Pancreas (tissue), 10 donors: ENCODE results near the gene CGGBP1. TPM values are rescaled to one million over a fixed set of nuclear protein-coding genes. Genes with fewer than 3 reads are reported as not detected.
"Not testable (repeated sequence)": the region's sequence is repeated elsewhere in the genome, so short reads cannot be mapped to it uniquely, and the experiment has no call there.

ENCODE experiments used
- ATAC-seq, 4 donors: fragments of 200-7000 bp; cut with Tn5 transposase; one replicate each; pipeline versions ENCODE4 v1.8.0 to v1.9.1; 2020; ENCODE audit warnings: mild to moderate bottlenecking in 4 of 4, moderate library complexity in 4 of 4
- DNase-seq, 6 donors: peaks; one replicate each; pipeline ENCODE4 v3.0.0-alpha.2; 2020
- FAIRE-seq: peaks from 2 replicates; lab custom pipeline; 2012; peaks lifted over from hg19 to GRCh38; lab: Jason Lieb, UNC
- H3K27ac ChIP-seq, 4 donors: fragments of 200-600 bp; sonication (generic); 1 replicate in 3 of 4; 2 replicates in 1 of 4; pipeline versions ENCODE4 v1.5.0 to v1.8.0; 2020
- H3K27me3 ChIP-seq, 4 donors: fragments of 200-600 bp; one replicate each; pipeline ENCODE4 v1.8.0; 2021
- H3K36me3 ChIP-seq, 3 donors: fragments of 200-600 bp; sonication (generic) in 1 of 3; one replicate each; pipeline versions ENCODE4 v1.5.0 to v1.8.0; 2020 to 2021
- H3K4me1 ChIP-seq, 3 donors: fragments of 200-600 bp; one replicate each; pipeline ENCODE4 v1.8.0; 2021
- H3K4me3 ChIP-seq, 4 donors: fragments of 200-600 bp; sonication (generic) in 2 of 4; one replicate each; pipeline versions ENCODE4 v1.5.0 to v1.8.0; 2020 to 2021
- H3K9me3 ChIP-seq, 4 donors: fragments of 200-600 bp; one replicate each; pipeline ENCODE4 v1.8.0; 2021
- WGBS, 2 donors: extraction: QIAGEN DNeasy Blood & Tissue Kit; methylation state at CpG; one replicate each; pipeline ENCODE4 v1.1.7; 2013; 5-methylcytosine and 5-hydroxymethylcytosine counted together
- intact Hi-C, 3 donors: fragments of 100-400 bp; cut with DNase I; formaldehyde crosslinking; loops; one replicate each; pipeline versions ENCODE4 v1.11.1 to v1.14.2; 2022
- polyA plus RNA-seq, 2 donors: library from polyadenylated mRNA; stranded (reverse); fragments of 200-250 nt; gene quantifications; one replicate each; pipeline ENCODE4 v1.2.3, GENCODE V29; 2013
- total RNA-seq, 6 donors: library from RNA; stranded (reverse); fragmentation: NEBNext Ultra II Directional in 4 of 6; extraction: Animal tissue kit (Norgen Biotek cat#: 25700) in 4 of 6; gene quantifications; one replicate each; pipeline versions ENCODE4 v1.2.1 to v1.2.4, GENCODE V29; 2021 to 2023
- TF ChIP-seq, protein P1 (sequence below), 4 donors: fragments of 200-600 bp; sonication (generic) in 3 of 4; IDR thresholded peaks; one replicate each; pipeline versions ENCODE4 v1.5.0 to v1.8.0; 2021; ENCODE audit warnings: antibody characterized with exemption in 4 of 4
- donor health status: healthy with polysubstance abuse.
- donor health status: DM: no; HTN: no; CAD: no; lungs with moderate emphysema.
- donor health status: DM: no; HTN: no; CAD: no.
- donor health status: control.
- donor health status: control.
- donor health status: Bipolar disorder and iron deficiency.
- donor health status: DM: yes; HTN: yes; CAD: no.
- donor health status: DM: no; HTN: no; CAD: no.
- donor health status: DM: no; HTN: no; CAD: no.
- donor health status: DM: yes; HTN: yes; CAD: no.

The CGGBP1 gene
- total and polyA plus RNA-seq, 8 donors = 17.0 to 40.3 (median 21.1) TPM

DNA sequence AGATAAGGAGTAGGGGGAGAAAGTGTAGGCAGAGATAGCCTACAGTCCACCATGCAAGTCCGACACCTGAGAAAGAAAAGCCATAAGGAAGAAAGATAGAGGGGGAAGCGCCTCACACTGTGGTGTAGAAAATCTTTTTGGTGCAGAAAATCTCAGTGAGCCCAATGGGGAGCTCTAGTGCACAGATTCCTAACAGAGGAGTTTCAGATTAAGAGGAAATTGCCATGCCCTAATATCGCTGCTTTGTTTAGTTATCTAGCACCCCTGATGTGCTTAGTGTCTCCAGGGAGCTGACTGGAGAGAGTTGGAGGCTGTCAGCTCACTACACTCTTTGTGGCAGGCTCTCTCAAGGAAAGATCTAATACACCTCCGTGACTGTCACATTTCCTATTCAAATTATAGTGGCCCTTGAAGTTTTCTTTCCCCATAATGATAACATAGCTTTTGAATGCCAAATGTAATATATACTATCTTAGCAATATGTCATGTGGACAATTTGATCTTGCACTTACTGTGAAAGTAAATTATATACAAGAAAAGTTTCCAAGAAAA is 33.7 kb downstream of the CGGBP1 start:
- no peaks in the 10 kb centered on the region for H3K4me1 ChIP-seq
- H3K27me3 ChIP-seq = no peaks in the 10 kb centered on the region
- no peak overlapping the region for H3K27ac ChIP-seq
- H3K36me3 ChIP-seq = no peaks in the 10 kb centered on the region
- H3K9me3 ChIP-seq = no peaks in the 10 kb centered on the region
- WGBS, 2 donors = 65 to 67% methylated on average over 4 of the region's 4 CpGs
- FAIRE-seq (no peak), DNase-seq (no peak), ATAC-seq (no peak)
- no peak overlapping the region for H3K4me3 ChIP-seq
- TF ChIP-seq, protein P1, sequence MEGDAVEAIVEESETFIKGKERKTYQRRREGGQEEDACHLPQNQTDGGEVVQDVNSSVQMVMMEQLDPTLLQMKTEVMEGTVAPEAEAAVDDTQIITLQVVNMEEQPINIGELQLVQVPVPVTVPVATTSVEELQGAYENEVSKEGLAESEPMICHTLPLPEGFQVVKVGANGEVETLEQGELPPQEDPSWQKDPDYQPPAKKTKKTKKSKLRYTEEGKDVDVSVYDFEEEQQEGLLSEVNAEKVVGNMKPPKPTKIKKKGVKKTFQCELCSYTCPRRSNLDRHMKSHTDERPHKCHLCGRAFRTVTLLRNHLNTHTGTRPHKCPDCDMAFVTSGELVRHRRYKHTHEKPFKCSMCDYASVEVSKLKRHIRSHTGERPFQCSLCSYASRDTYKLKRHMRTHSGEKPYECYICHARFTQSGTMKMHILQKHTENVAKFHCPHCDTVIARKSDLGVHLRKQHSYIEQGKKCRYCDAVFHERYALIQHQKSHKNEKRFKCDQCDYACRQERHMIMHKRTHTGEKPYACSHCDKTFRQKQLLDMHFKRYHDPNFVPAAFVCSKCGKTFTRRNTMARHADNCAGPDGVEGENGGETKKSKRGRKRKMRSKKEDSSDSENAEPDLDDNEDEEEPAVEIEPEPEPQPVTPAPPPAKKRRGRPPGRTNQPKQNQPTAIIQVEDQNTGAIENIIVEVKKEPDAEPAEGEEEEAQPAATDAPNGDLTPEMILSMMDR (IDR thresholded peaks at IDR 0.05) = no peak
- intact Hi-C loops = no loop called here

DNA sequence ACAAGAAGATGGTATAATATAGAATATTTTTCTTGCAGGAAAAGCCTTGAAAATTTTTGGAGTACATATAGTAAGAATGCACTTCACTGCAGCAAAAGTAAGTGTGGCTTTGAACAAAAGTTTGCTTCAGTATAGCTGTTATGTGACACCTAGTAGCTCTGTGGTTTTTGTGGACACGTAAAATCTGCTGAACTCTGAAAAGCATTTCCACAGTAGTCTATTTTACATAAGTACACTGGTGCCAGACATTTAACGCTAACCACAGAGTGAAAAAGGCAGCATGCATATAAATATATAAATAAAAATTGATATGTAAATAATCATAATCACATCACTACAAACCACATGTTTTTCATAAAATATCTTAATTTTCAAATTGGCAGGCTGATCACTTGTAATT is 39.8 kb downstream of the CGGBP1 start:
- intact Hi-C loops = loop anchor here in 1 of 3 donors (10.0 kb wide), 1 partner anchor 714 kb away; no protein-coding TSS in a partner anchor
- Histone ChIP-seq H3K27ac (no peak overlapping the region), H3K27me3 (no peaks in the 10 kb centered on the region), H3K4me1 (no peaks in the 10 kb centered on the region), H3K4me3 (no peak overlapping the region), H3K9me3 (no peaks in the 10 kb centered on the region), H3K36me3 (no peaks in the 10 kb centered on the region)
- WGBS, 2 donors = 77 to 90% methylated on average over 2 of the region's 2 CpGs
- no peak for ATAC-seq
- TF ChIP-seq, protein P1 (IDR thresholded peaks at IDR 0.05) = no peak
- no peak for DNase-seq
- FAIRE-seq = no peak

DNA sequence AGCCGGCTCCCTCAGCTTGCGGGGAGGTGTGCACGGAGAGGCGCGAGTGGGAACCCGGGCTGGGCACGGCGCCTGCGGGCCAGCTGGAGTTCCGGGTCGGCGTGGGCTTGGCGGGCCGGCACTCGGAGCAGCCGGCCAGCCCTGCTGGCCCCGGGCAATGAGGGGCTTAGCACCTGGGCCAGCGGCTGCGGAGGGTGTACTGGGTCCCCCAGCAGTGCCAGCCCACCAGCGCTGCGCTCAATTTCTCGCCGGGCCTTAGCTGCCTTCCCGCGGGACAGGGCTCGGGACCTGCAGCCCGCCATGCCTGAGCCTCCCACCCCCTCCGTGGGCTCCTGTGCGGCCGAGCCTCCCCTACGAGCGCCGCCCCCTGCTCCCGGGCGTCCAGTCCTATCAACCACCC is 43.1 kb downstream of the CGGBP1 start:
- ATAC-seq, H3K36me3 ChIP-seq, H3K4me3 ChIP-seq, FAIRE-seq, H3K4me1 ChIP-seq, H3K27me3 ChIP-seq, H3K9me3 ChIP-seq, H3K27ac ChIP-seq: not testable (repeated sequence)
- peak in 1 of 6 donors; percentile 47 for DNase-seq
- WGBS, 2 donors = 95 to 98% methylated on average over 20 to 35 of the region's 35 CpGs
- intact Hi-C loops = loop anchor here in 1 of 3 donors (10.0 kb wide), 1 partner anchor 711 kb away; no protein-coding TSS in a partner anchor

DNA sequence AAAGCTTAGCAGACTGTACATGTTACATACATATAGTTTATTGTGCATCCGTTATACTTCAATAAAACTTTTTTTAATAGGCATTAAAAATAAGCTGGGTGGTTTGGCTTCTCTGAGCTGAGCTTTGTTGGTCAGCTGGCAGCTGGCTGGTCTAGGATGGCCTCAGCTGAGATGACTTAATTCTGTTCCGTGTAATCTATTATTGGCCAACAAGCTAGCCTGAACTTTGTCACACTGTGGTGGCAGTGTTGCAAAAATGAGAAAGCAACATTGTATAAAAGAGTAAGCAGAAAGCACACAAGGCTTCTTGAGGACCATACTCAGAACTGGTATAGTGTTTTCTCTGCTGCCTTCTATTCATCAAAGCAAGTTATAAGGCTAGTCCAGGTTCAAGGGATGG is 45.2 kb downstream of the CGGBP1 start:
- no peak for DNase-seq
- intact Hi-C loops = loop anchor here in 1 of 3 donors (10.0 kb wide), 1 partner anchor 709 kb away; no protein-coding TSS in a partner anchor
- no peaks in the 10 kb centered on the region for H3K4me1 ChIP-seq
- whole genome bisulfite sequencing, 2 donors = 27 to 42% methylated on average over 2 of the region's 2 CpGs
- H3K36me3 ChIP-seq = no peaks in the 10 kb centered on the region
- H3K9me3 ChIP-seq = no peaks in the 10 kb centered on the region
- no peak overlapping the region for H3K27ac ChIP-seq
- no peak overlapping the region for H3K4me3 ChIP-seq
- H3K27me3 ChIP-seq = no peaks in the 10 kb centered on the region
- no peak for FAIRE-seq
- peak in 1 of 4 donors; percentile 15 for ATAC-seq
- TF ChIP-seq, protein P1 (IDR thresholded peaks at IDR 0.05) = no peak

DNA sequence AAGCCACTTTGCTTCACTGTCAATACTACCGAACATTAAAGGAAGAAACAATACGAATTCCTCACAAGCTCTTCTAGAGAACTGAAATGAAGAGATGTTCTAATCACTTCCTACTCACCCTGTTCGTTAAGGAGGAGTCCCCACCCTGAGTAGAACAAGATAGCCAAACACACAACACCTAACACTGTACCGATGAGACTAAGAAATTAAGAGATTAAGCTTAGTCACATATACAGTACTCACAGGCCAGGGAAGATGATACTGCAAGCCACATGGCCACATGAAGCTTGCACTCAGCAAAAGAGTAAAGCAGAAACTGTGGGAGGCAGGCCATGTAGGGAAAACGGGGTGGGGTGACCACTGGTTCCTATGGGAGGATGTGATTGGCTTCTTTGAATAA is 48.0 kb downstream of the CGGBP1 start:
- no peak overlapping the region for H3K27ac ChIP-seq
- DNase-seq (no peak), ATAC-seq (no peak), FAIRE-seq (no peak)
- H3K4me1 ChIP-seq = no peaks in the 10 kb centered on the region
- WGBS, 2 donors = 78 to 82% methylated on average over 5 of the region's 5 CpGs
- no peaks in the 10 kb centered on the region for H3K27me3 ChIP-seq
- H3K9me3 ChIP-seq = no peaks in the 10 kb centered on the region
- intact Hi-C loops = loop anchor here in 1 of 3 donors (10.0 kb wide), 1 partner anchor 706 kb away; no protein-coding TSS in a partner anchor
- TF ChIP-seq, protein P1 (IDR thresholded peaks at IDR 0.05) = no peak
- H3K4me3 ChIP-seq = no peak overlapping the region
- H3K36me3 ChIP-seq = no peaks in the 10 kb centered on the region
